Measurements from ENCODE around the gene MBD4. TPM values are rescaled to one million over a fixed set of nuclear protein-coding genes. Genes with fewer than 3 reads are reported as not detected.
"Not testable (repeated sequence)": the region's sequence is repeated elsewhere in the genome, so short reads cannot be mapped to it uniquely, and the experiment has no call there.

MBD4 gene
- total RNA-seq, 1 experiment from 2014 or later = 25.1 TPM

GRCh38 chr3:129417326-129417725, 22.4 kb downstream of the MBD4 start:
- Histone ChIP-seq H3K36me3 (replicated peaks; ENCODE audit: control insufficient read depth, insufficient read depth, low read length) (no peaks in the 10 kb centered on the region), H3K27me3 (ENCODE audit: control insufficient read depth, insufficient read depth, low read length) (no peaks in the 10 kb centered on the region; the same call in 1 of the 2 replicates), H3K4me3 (ENCODE audit: insufficient read depth, low read depth, low read length) (no peak overlapping the region)
- DNase-seq = no peak

- no peak for DNase-seq
- no peak overlapping the region for H3K4me3 ChIP-seq (ENCODE audit: insufficient read depth, low read depth, low read length)
- no peaks in the 10 kb centered on the region; the same call in 1 of the 2 replicates for H3K27me3 ChIP-seq (ENCODE audit: control insufficient read depth, insufficient read depth, low read length)
Observed at GRCh38 chr3:129416415-129416814, 23.3 kb downstream of the MBD4 start.

GRCh38 chr3:129415830-129416229, 23.9 kb downstream of the MBD4 start:
- Histone ChIP-seq H3K4me3 (ENCODE audit: insufficient read depth, low read depth, low read length) (no peak overlapping the region), H3K36me3 (replicated peaks; ENCODE audit: control insufficient read depth, insufficient read depth, low read length) (no peaks in the 10 kb centered on the region), H3K27me3 (ENCODE audit: control insufficient read depth, insufficient read depth, low read length) (no peaks in the 10 kb centered on the region; the same call in 1 of the 2 replicates)
- DNase-seq = no peak

More at GRCh38 chr3:129416415-129416814, 23.3 kb downstream of the MBD4 start:
- no peaks in the 10 kb centered on the region for H3K36me3 ChIP-seq (replicated peaks; ENCODE audit: control insufficient read depth, insufficient read depth, low read length)

- DNase-seq = no peak
- Histone ChIP-seq H3K36me3 (replicated peaks; ENCODE audit: control insufficient read depth, insufficient read depth, low read length) (no peaks in the 10 kb centered on the region), H3K4me3 (ENCODE audit: insufficient read depth, low read depth, low read length) (no peak overlapping the region), H3K27me3 (ENCODE audit: control insufficient read depth, insufficient read depth, low read length) (no peaks in the 10 kb centered on the region; the same call in 1 of the 2 replicates)
Observed at GRCh38 chr3:129415378-129415777, 24.4 kb downstream of the MBD4 start.

GRCh38 chr3:129413687-129414506, 25.9 kb downstream of the MBD4 start:
- DNase-seq = peak; percentile 23
- H3K36me3 ChIP-seq (replicated peaks; ENCODE audit: control insufficient read depth, insufficient read depth, low read length) = no peaks in the 10 kb centered on the region
- H3K4me3 ChIP-seq (ENCODE audit: insufficient read depth, low read depth, low read length) = no peak overlapping the region
- no peaks in the 10 kb centered on the region; the same call in 1 of the 2 replicates for H3K27me3 ChIP-seq (ENCODE audit: control insufficient read depth, insufficient read depth, low read length)

- not testable (repeated sequence) for H3K4me3 ChIP-seq (ENCODE audit: insufficient read depth, low read depth, low read length); DNase-seq; H3K27me3 ChIP-seq (ENCODE audit: control insufficient read depth, insufficient read depth, low read length); H3K36me3 ChIP-seq (replicated peaks; ENCODE audit: control insufficient read depth, insufficient read depth, low read length)
Observed at GRCh38 chr3:129413238-129413637, 26.5 kb downstream of the MBD4 start.

GRCh38 chr3:129412542-129413198, 27.1 kb downstream of the MBD4 start:
- H3K27me3 ChIP-seq (ENCODE audit: control insufficient read depth, insufficient read depth, low read length) = no peaks in the 10 kb centered on the region; the same call in 1 of the 2 replicates
- H3K36me3 ChIP-seq (replicated peaks; ENCODE audit: control insufficient read depth, insufficient read depth, low read length) = no peaks in the 10 kb centered on the region
- H3K4me3 ChIP-seq (ENCODE audit: insufficient read depth, low read depth, low read length) = no peak overlapping the region
- DNase-seq = no peak

GRCh38 chr3:129410971-129411370, 28.8 kb downstream of the MBD4 start:
- H3K36me3 ChIP-seq (replicated peaks; ENCODE audit: control insufficient read depth, insufficient read depth, low read length) = no peaks in the 10 kb centered on the region
- H3K4me3 ChIP-seq (ENCODE audit: insufficient read depth, low read depth, low read length) = no peak overlapping the region
- no peak for DNase-seq
- no peaks in the 10 kb centered on the region; the same call in 1 of the 2 replicates for H3K27me3 ChIP-seq (ENCODE audit: control insufficient read depth, insufficient read depth, low read length)

GRCh38 chr3:129409541-129409940, 30.2 kb downstream of the MBD4 start:
- H3K36me3 ChIP-seq (replicated peaks; ENCODE audit: control insufficient read depth, insufficient read depth, low read length) = no peaks in the 10 kb centered on the region
- no peak overlapping the region for H3K4me3 ChIP-seq (ENCODE audit: insufficient read depth, low read depth, low read length)
- no peaks in the 10 kb centered on the region; the same call in 1 of the 2 replicates for H3K27me3 ChIP-seq (ENCODE audit: control insufficient read depth, insufficient read depth, low read length)
- no peak for DNase-seq

- no peak overlapping the region for H3K4me3 ChIP-seq (ENCODE audit: insufficient read depth, low read depth, low read length)
- H3K36me3 ChIP-seq (replicated peaks; ENCODE audit: control insufficient read depth, insufficient read depth, low read length) = no peaks in the 10 kb centered on the region
- no peak for DNase-seq
- no peaks in the 10 kb centered on the region for H3K27me3 ChIP-seq (ENCODE audit: control insufficient read depth, insufficient read depth, low read length)
Observed at GRCh38 chr3:129404610-129405009, 35.1 kb downstream of the MBD4 start.

- no peaks in the 10 kb centered on the region for H3K36me3 ChIP-seq (replicated peaks; ENCODE audit: control insufficient read depth, insufficient read depth, low read length)
- no peak overlapping the region for H3K4me3 ChIP-seq (ENCODE audit: insufficient read depth, low read depth, low read length)
- no peaks in the 10 kb centered on the region for H3K27me3 ChIP-seq (ENCODE audit: control insufficient read depth, insufficient read depth, low read length)
- no peak for DNase-seq
Observed at GRCh38 chr3:129404130-129404529, 35.6 kb downstream of the MBD4 start.

- Histone ChIP-seq H3K4me3 (ENCODE audit: insufficient read depth, low read depth, low read length) (no peak overlapping the region), H3K27me3 (ENCODE audit: control insufficient read depth, insufficient read depth, low read length) (no peaks in the 10 kb centered on the region), H3K36me3 (replicated peaks; ENCODE audit: control insufficient read depth, insufficient read depth, low read length) (no peaks in the 10 kb centered on the region)
- DNase-seq = no peak
Observed at GRCh38 chr3:129403450-129403849, 36.3 kb downstream of the MBD4 start.

GRCh38 chr3:129402616-129403015, 37.1 kb downstream of the MBD4 start:
- Histone ChIP-seq H3K27me3 (ENCODE audit: control insufficient read depth, insufficient read depth, low read length) (no peaks in the 10 kb centered on the region), H3K36me3 (replicated peaks; ENCODE audit: control insufficient read depth, insufficient read depth, low read length) (no peaks in the 10 kb centered on the region), H3K4me3 (ENCODE audit: insufficient read depth, low read depth, low read length) (no peak overlapping the region)
- DNase-seq = no peak

GRCh38 chr3:129402210-129402609, 37.5 kb downstream of the MBD4 start:
- Histone ChIP-seq H3K27me3 (ENCODE audit: control insufficient read depth, insufficient read depth, low read length) (no peaks in the 10 kb centered on the region), H3K36me3 (replicated peaks; ENCODE audit: control insufficient read depth, insufficient read depth, low read length) (no peaks in the 10 kb centered on the region), H3K4me3 (ENCODE audit: insufficient read depth, low read depth, low read length) (no peak overlapping the region)
- DNase-seq = no peak

- H3K27me3 ChIP-seq (ENCODE audit: control insufficient read depth, insufficient read depth, low read length) = no peaks in the 10 kb centered on the region
- 0 out of 2 replicates have a peak, but pooled peaks cover 1% of the 10 kb centered on the region for H3K36me3 ChIP-seq (replicated peaks; ENCODE audit: control insufficient read depth, insufficient read depth, low read length)
- no peak overlapping the region for H3K4me3 ChIP-seq (ENCODE audit: insufficient read depth, low read depth, low read length)
- DNase-seq = no peak
Observed at GRCh38 chr3:129399895-129400357, 39.8 kb downstream of the MBD4 start.
